K562 (cell line): ENCODE data around the gene DSTYK. TPM values are rescaled to one million over a fixed set of nuclear protein-coding genes. Genes with fewer than 3 reads are reported as not detected.

Source experiments
- BACH1 ChIP-seq: fragments of 200-800 bp; sonication (Bioruptor generic); IDR thresholded peaks from 2 replicates; pipeline ENCODE4 v1.6.1; 2016; ENCODE audit warnings: missing genetic modification characterization, missing compliant biosample characterization
- BCL6 ChIP-seq: fragments of 250-450 bp; sonication (Bioruptor Pico); IDR thresholded peaks from 2 replicates; pipeline ENCODE4 v1.4.0; 2020
- E4F1 ChIP-seq: fragments of 250-450 bp; sonication (Bioruptor Pico); IDR thresholded peaks from 2 replicates; pipeline ENCODE4 v1.5.0; 2021; ENCODE audit warnings: mild to moderate bottlenecking, borderline replicate concordance
- HOXB6 ChIP-seq: fragments of 250-450 bp; sonication (Bioruptor Pico); IDR thresholded peaks from 2 replicates; pipeline ENCODE4 v1.5.1; 2022; ENCODE audit warnings: mild to moderate bottlenecking, borderline replicate concordance
- KDM2B ChIP-seq: fragments of 250-450 bp; sonication (Bioruptor Pico); IDR thresholded peaks from 2 replicates; pipeline ENCODE4 v1.8.0; 2021; ENCODE audit warnings: mild to moderate bottlenecking, moderate library complexity
- NCOA6 ChIP-seq: fragments of 450-650 bp; IDR thresholded peaks from 2 replicates; pipeline ENCODE4 v1.6.1; 2017; ENCODE audit warnings: mild to moderate bottlenecking
- PHB2 ChIP-seq: fragments of 450-650 bp; IDR thresholded peaks from 2 replicates; pipeline ENCODE4 v1.6.1; 2017; ENCODE audit warnings: low read depth
- POLR2B ChIP-seq: fragments of 450-650 bp; IDR thresholded peaks from 2 replicates; pipeline ENCODE4 v1.6.1; 2018; ENCODE audit warnings: low read depth; ENCODE audit not compliant: partially characterized antibody
- REST ChIP-seq, 2 experiments: fragments of 450-650 bp; formaldehyde crosslinking in 1 of 2; IDR thresholded peaks; 2 replicates each; pipeline versions ENCODE4 v1.4.0 to v1.6.1; 2014 to 2020; ENCODE audit warnings: mild to moderate bottlenecking in 2 of 2, borderline replicate concordance in 1 of 2, low read depth in 1 of 2
- TRIM24 ChIP-seq, 2 experiments: fragments of 450-650 bp; IDR thresholded peaks; 2 replicates each; pipeline ENCODE4 v1.6.1; 2016
- USF2 ChIP-seq: sonication (generic); formaldehyde crosslinking; IDR thresholded peaks from 2 replicates; pipeline ENCODE4 v1.5.0; 2020; ENCODE audit warnings: missing genetic modification reagents
- ZNF449 ChIP-seq: fragments of 250-450 bp; sonication (Bioruptor Pico); IDR thresholded peaks from 2 replicates; pipeline ENCODE4 v1.8.0; 2022; ENCODE audit warnings: moderate library complexity, mild to moderate bottlenecking, inconsistent platforms
- ZNF561 ChIP-seq: fragments of 450-650 bp; formaldehyde crosslinking; conservative IDR thresholded peaks from 2 replicates; pipeline ENCODE4 v1.4.0; 2020; ENCODE audit warnings: mild to moderate bottlenecking, moderate library complexity
- ZNF589 ChIP-seq: fragments of 200-800 bp; sonication (Bioruptor generic); IDR thresholded peaks from 2 replicates; pipeline ENCODE4 v1.6.1; 2016; ENCODE audit warnings: low read depth, missing genetic modification characterization, missing compliant biosample characterization
- ZZZ3 ChIP-seq: fragments of 450-650 bp; IDR thresholded peaks from 2 replicates; pipeline ENCODE4 v1.6.1; 2016; ENCODE audit warnings: antibody characterized with exemption, mild to moderate bottlenecking, moderate library complexity
- polyA plus RNA-seq, 8 experiments: library from polyadenylated mRNA; depleted of rRNA in 4 of 8; stranded (reverse) in 5 of 8; unstranded in 3 of 8; fragments of >200 nt; fragmentation: Nextera tagmentation in 2 of 8; fragmentation: Illumina TruSeq in 1 of 8; extraction: Ambion mirVana in 2 of 8; extraction: Trizol in 1 of 8; gene quantifications; 2 replicates each; pipeline versions ENCODE4 v1.2.1 to v1.2.3, GENCODE V29; 2011 to 2014; ENCODE audit warnings: inconsistent platforms in 1 of 8, missing spikeins in 1 of 8
- total RNA-seq, 7 experiments: library from RNA; depleted of rRNA in 6 of 7; stranded (reverse); fragments of >200 nt in 6 of 7; fragmentation: Illumina TruSeq in 2 of 7; extraction: Trizol in 2 of 7; gene quantifications; 2 replicates each; pipeline versions ENCODE4 v1.2.1 to v1.2.3, GENCODE V29; 2011 to 2021; ENCODE audit warnings: low replicate concordance in 1 of 7

Gene DSTYK
- total and polyA plus RNA-seq, 9 of the 15 experiments (the other 6 are each of a cell fraction or from before 2014, with no cell fraction given), result 4.2 to 7.1 (median 6.2) TPM

- no peak for TF ChIP-seq REST (IDR thresholded peaks at IDR 0.05; ENCODE audit: borderline replicate concordance)
- no peak for TF ChIP-seq REST (CRISPR knock-in tag; IDR thresholded peaks at IDR 0.05; ENCODE audit: low read depth)
- TF ChIP-seq ZNF589 (CRISPR knock-in tag), result 0 out of 2 replicates have a peak, but pooled peaks have one; percentile 51
- peak in 1 of 2 experiments; percentile 29; a peak in 1 of 4 replicates for TF ChIP-seq TRIM24 (IDR thresholded peaks at IDR 0.05)
- TF ChIP-seq ZNF449 (CRISPR knock-in tag), result 0 out of 2 replicates have a peak, but pooled peaks have one; percentile 35
- peak; percentile 9; the same call in 1 of the 2 replicates for TF ChIP-seq USF2 (CRISPR knock-in tag)
- TF ChIP-seq ZNF561 (CRISPR knock-in tag), result no peak
- no peak for TF ChIP-seq POLR2B
- TF ChIP-seq NCOA6, result no peak
- no peak for TF ChIP-seq ZZZ3
- TF ChIP-seq BCL6 (CRISPR knock-in tag), result no peak
- peak; percentile 93 for TF ChIP-seq BACH1 (tag)
- TF ChIP-seq HOXB6 (CRISPR knock-in tag), result no peak
- no peak for TF ChIP-seq PHB2
- no peak for TF ChIP-seq E4F1 (CRISPR knock-in tag)
- TF ChIP-seq KDM2B, result no peak
These were observed 47.2 kb upstream of the DSTYK start (continued) for GRCh38 chr1:205258719-205259118.
